Endothelial cell (in vitro differentiated cells): Measurements from ENCODE around the gene BCOR. TPM values are rescaled to one million over a fixed set of nuclear protein-coding genes. Genes with fewer than 3 reads are reported as not detected.

Experiments
- DNase-seq: peaks from one replicate; pipeline ENCODE4 v3.0.0; 2021; ENCODE audit warnings: low spot score
- H3K27ac Mint-ChIP-seq: one replicate; pipeline ENCODE4 v1.8.0; 2021; ENCODE audit warnings: mixed read lengths, inconsistent platforms; ENCODE audit not compliant: unreplicated experiment
- H3K27me3 Mint-ChIP-seq: one replicate; pipeline ENCODE4 v1.8.0; 2021; ENCODE audit warnings: mild to moderate bottlenecking, moderate library complexity, mixed read lengths, inconsistent platforms; ENCODE audit not compliant: unreplicated experiment
- H3K36me3 Mint-ChIP-seq: one replicate; pipeline ENCODE4 v1.8.0; 2021; ENCODE audit warnings: mild to moderate bottlenecking, low read depth, mixed read lengths, inconsistent platforms; ENCODE audit not compliant: unreplicated experiment
- H3K4me1 Mint-ChIP-seq: one replicate; pipeline ENCODE4 v1.8.0; 2021; ENCODE audit warnings: mild to moderate bottlenecking, mixed read lengths, inconsistent platforms; ENCODE audit not compliant: unreplicated experiment
- H3K4me3 Mint-ChIP-seq: one replicate; pipeline ENCODE4 v1.8.0; 2021; ENCODE audit warnings: mild to moderate bottlenecking, mixed read lengths, inconsistent platforms; ENCODE audit not compliant: unreplicated experiment
- H3K9me3 Mint-ChIP-seq: one replicate; pipeline ENCODE4 v1.8.0; 2021; ENCODE audit warnings: mixed read lengths, inconsistent platforms; ENCODE audit not compliant: unreplicated experiment
- total RNA-seq: library from RNA; stranded (reverse); fragmentation: NEBNext Ultra II Directional; extraction: Animal tissue kit (Norgen Biotek cat#: 25700); gene quantifications from one replicate; pipeline ENCODE4 v1.2.1, GENCODE V29; 2021; ENCODE audit not compliant: unreplicated experiment
- TF ChIP-seq, protein P1 (sequence below): fragments of 200-600 bp; sonication (generic); IDR thresholded peaks from one replicate; pipeline ENCODE4 v1.5.0; 2021; ENCODE audit warnings: antibody characterized with exemption; ENCODE audit not compliant: unreplicated experiment

BCOR gene
- total RNA-seq, 1 donor from 2014 or later = 34.5 TPM

DNA sequence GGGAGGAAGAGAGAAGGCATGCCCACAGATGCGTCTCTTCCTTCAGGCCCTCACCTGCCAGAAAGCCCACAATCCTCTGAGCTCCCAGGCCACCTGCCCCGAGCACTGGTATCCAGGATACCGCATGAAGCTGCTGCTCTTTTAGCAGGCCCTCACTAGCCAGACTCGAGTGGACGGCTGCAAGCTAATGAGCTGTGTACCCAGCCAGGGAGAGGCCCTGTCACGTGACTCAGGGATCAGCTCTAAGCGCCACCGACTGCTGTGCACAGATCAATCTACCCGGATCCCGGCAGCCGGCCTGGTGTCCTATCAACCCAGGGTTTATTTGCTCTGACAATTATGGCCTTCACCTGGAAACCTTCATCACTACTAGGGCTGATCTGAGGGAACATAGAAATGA, 39.0 kb downstream of the BCOR start:
- H3K9me3 Mint-ChIP-seq = no peaks in the 10 kb centered on the region
- no peak for DNase-seq
- TF ChIP-seq, protein P1, sequence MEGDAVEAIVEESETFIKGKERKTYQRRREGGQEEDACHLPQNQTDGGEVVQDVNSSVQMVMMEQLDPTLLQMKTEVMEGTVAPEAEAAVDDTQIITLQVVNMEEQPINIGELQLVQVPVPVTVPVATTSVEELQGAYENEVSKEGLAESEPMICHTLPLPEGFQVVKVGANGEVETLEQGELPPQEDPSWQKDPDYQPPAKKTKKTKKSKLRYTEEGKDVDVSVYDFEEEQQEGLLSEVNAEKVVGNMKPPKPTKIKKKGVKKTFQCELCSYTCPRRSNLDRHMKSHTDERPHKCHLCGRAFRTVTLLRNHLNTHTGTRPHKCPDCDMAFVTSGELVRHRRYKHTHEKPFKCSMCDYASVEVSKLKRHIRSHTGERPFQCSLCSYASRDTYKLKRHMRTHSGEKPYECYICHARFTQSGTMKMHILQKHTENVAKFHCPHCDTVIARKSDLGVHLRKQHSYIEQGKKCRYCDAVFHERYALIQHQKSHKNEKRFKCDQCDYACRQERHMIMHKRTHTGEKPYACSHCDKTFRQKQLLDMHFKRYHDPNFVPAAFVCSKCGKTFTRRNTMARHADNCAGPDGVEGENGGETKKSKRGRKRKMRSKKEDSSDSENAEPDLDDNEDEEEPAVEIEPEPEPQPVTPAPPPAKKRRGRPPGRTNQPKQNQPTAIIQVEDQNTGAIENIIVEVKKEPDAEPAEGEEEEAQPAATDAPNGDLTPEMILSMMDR = no peak
- H3K4me1 Mint-ChIP-seq = peaks cover 11% of the 10 kb centered on the region
- H3K27ac Mint-ChIP-seq = no peak overlapping the region
- peaks cover 3% of the 10 kb centered on the region for H3K27me3 Mint-ChIP-seq
- H3K36me3 Mint-ChIP-seq = peaks cover 19% of the 10 kb centered on the region
- no peak overlapping the region for H3K4me3 Mint-ChIP-seq

DNA sequence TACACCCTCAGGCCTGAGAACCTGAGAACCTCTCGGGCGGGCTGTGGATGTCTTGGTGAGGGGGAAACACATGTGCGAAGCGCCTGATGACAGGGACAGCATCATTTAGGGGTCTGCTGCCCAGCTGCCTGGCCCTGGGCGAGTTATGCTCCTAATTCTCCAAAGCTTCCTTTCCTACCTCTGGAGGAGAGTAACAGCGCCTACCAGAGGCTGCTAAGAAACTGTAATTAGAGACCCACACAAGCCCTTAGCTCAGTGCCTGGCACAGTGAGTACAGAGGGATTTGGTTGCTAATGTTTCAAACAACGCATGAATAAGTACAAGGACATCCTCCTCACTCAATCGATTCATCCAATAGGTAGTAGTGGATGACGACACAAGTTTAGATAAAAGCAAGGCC, 40.4 kb downstream of the BCOR start:
- peaks cover 4% of the 10 kb centered on the region for H3K4me1 Mint-ChIP-seq
- H3K9me3 Mint-ChIP-seq = peaks cover 3% of the 10 kb centered on the region
- TF ChIP-seq, protein P1 = no peak
- DNase-seq = no peak
- H3K4me3 Mint-ChIP-seq = no peak overlapping the region
- peaks cover 3% of the 10 kb centered on the region for H3K27me3 Mint-ChIP-seq
- H3K27ac Mint-ChIP-seq = no peak overlapping the region
- H3K36me3 Mint-ChIP-seq = peaks cover 26% of the 10 kb centered on the region

DNA sequence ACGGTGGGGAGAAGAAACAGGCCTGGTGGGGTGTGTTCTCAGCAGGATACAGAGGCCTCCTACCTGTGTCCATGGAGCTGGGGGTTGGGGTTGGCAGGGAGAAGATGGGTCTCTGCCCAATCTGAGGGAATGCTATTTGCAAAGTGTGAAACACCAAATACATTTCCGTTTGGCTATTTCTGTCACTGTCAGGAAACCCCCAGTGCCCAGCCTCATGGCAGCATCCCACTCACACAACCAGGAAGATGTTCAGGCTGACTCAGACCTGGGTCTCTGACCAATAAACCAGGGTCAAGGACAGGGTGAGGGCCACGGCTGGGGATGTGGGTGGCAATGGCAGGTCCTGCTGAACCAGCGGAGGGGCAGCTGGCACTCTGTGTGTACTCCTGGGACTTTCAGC, 41.3 kb downstream of the BCOR start:
- Mint-ChIP-seq H3K27ac (no peak overlapping the region), H3K4me1 (peaks cover under 1% of the 10 kb centered on the region), H3K9me3 (peaks cover 3% of the 10 kb centered on the region), H3K27me3 (peaks cover 3% of the 10 kb centered on the region), H3K4me3 (no peak overlapping the region), H3K36me3 (peaks cover 35% of the 10 kb centered on the region)
- TF ChIP-seq, protein P1 = no peak
- no peak for DNase-seq

DNA sequence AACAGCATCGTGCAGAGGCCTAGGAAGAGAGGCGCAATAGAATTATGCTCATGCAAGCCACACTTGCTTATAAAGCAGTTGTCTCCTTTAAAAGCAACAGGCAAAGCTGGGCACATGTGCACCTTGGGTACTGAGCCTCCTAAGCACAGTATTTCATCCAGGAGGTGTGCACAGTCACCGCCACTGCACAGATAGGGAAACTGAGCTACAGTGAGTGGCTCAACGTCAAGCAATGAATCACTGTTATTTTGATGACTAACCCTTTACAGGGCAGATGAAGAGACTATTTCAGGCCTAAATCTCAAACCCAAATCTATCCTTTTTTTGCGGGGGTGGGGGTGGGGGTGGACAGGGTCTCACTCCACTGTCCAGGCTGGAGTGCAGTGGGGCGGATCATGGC, 42.3 kb downstream of the BCOR start:
- peak overlapping the region; percentile 37 for H3K4me3 Mint-ChIP-seq
- H3K9me3 Mint-ChIP-seq = peaks cover 3% of the 10 kb centered on the region
- H3K4me1 Mint-ChIP-seq = no peaks in the 10 kb centered on the region
- H3K27me3 Mint-ChIP-seq = peaks cover 1% of the 10 kb centered on the region
- H3K36me3 Mint-ChIP-seq = peaks cover 43% of the 10 kb centered on the region
- H3K27ac Mint-ChIP-seq = no peak overlapping the region
- TF ChIP-seq, protein P1 = no peak
- no peak for DNase-seq

DNA sequence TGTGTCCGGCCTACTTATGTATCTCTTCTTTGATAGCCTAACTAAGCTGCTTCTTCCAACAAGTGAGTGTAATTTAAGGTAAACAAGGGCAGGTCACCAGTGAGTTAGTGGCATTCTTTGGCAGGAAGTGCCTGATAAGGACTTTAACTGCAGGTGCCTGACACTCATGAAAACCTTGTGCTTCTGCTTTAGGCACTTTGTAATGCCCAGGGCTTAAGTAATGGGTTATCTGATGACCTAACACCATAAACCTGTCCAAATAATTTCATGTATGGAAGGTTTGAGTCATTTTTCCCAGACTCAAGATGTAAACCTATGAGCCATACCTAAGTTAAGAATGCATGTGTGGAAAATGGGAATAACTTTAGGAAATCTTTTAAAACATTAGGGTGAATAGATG, 43.0 kb downstream of the BCOR start:
- H3K4me1 Mint-ChIP-seq = no peaks in the 10 kb centered on the region
- no peak overlapping the region for H3K27ac Mint-ChIP-seq
- peaks cover 1% of the 10 kb centered on the region for H3K27me3 Mint-ChIP-seq
- H3K4me3 Mint-ChIP-seq = no peak overlapping the region
- H3K9me3 Mint-ChIP-seq = peaks cover 3% of the 10 kb centered on the region
- peaks cover 50% of the 10 kb centered on the region for H3K36me3 Mint-ChIP-seq
- TF ChIP-seq, protein P1 = no peak
- no peak for DNase-seq
